ENCODE measurements around the gene SIL1.

Gene SIL1

DNA sequence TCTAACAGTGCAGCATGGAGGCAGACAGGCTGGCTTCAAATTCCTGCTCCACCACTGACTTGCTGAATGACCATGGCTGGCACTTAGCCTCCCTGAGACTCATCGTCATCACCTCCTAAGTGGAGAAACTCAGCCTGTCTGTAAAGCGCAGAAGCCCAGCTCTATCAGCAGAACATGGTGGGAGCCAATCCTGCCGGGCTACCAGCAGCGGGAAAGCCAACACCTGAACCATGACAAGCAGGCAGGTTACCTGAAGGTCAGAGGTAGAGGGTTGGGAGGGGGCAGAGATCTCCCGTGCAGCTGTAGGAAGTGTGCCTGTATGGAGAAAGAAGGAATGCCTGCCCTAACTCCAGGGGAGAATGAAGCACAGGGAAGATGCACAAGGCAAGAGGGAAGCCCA is 250.4 kb downstream of the SIL1 start:
- Histone ChIP-seq H3K4me1 (ENCODE audit: control insufficient read depth in 1 of 2, insufficient read depth in 1 of 2, low read depth in 1 of 2, low read length in 1 of 2) (no peaks in the 10 kb centered on the region), H3K36me3 (peaks cover 45% of the 10 kb centered on the region), H3K9me3 (no peaks in the 10 kb centered on the region), H3K27ac (no peak overlapping the region), H3K27me3 (no peaks in the 10 kb centered on the region), H3K4me3 (ENCODE audit: low read depth in 1 of 2, low read length in 1 of 2) (no peak overlapping the region)
- TF ChIP-seq, protein P1, sequence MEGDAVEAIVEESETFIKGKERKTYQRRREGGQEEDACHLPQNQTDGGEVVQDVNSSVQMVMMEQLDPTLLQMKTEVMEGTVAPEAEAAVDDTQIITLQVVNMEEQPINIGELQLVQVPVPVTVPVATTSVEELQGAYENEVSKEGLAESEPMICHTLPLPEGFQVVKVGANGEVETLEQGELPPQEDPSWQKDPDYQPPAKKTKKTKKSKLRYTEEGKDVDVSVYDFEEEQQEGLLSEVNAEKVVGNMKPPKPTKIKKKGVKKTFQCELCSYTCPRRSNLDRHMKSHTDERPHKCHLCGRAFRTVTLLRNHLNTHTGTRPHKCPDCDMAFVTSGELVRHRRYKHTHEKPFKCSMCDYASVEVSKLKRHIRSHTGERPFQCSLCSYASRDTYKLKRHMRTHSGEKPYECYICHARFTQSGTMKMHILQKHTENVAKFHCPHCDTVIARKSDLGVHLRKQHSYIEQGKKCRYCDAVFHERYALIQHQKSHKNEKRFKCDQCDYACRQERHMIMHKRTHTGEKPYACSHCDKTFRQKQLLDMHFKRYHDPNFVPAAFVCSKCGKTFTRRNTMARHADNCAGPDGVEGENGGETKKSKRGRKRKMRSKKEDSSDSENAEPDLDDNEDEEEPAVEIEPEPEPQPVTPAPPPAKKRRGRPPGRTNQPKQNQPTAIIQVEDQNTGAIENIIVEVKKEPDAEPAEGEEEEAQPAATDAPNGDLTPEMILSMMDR (IDR thresholded peaks at IDR 0.05), result no peak

DNA sequence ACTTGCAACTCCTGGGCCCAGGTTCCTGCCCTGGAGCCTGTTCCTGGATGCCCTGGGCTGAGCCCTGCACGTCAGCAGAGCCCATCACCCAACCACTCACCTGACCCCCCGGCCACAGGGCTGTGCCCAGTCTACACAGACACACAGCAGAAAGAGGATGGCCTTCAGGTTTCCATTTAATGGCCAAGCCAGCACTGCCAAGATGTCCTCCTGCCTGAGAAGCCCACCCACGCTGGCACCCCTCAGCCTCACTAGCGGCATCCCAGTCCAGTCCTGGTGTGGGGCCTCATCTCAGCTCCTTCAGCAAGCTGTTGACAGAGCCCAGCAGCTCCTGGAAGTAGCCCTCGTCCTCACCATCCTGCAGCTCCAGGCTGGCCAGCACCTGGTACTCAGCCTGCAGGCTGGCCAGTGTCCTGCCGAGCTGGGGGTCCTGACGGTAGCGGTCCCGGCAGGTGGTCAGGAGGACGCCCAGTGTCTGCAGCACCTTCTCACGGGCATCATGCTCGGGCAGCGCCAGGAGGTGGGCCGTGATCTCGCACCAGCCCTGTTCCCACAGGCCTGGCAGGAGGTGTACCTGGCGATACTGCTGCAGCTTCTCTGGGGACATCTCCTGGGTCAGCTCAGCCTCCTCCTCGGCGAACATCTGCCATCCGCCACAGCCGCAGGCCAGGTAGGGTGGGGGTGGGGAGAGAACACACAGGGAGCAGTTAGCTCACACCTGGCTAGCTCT is 251.2 kb downstream of the SIL1 start:
- Histone ChIP-seq H3K4me3 (ENCODE audit: low read depth in 1 of 2, low read length in 1 of 2) (no peak overlapping the region), H3K27ac (no peak overlapping the region), H3K9me3 (no peaks in the 10 kb centered on the region), H3K4me1 (ENCODE audit: control insufficient read depth in 1 of 2, insufficient read depth in 1 of 2, low read depth in 1 of 2, low read length in 1 of 2) (no peaks in the 10 kb centered on the region), H3K36me3 (peaks cover 45% of the 10 kb centered on the region), H3K27me3 (no peaks in the 10 kb centered on the region)
- TF ChIP-seq, protein P1 (IDR thresholded peaks at IDR 0.05), result no peak

DNA sequence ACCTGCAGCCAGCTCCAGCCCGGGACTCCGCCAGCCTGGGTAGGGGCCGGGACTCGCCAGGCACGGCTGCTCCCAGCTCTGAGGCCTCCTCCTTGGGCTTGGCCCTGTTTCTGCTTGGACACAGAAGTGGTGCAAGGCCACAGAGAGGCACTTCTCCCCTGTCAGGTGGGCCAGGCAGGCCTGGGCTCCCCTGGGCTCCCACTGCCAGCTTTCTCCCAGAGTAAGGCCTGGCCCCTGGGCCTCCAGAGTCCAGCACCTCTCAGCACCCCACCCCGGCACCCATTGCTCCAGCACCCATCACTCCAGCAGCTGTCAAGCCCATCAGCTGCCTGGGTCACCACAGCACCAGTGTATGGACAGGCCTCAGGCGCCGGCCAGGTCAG is 251.9 kb downstream of the SIL1 start:
- no peaks in the 10 kb centered on the region for H3K27me3 ChIP-seq
- H3K4me3 ChIP-seq (ENCODE audit: low read depth in 1 of 2, low read length in 1 of 2), result no peak overlapping the region
- TF ChIP-seq, protein P1 (IDR thresholded peaks at IDR 0.05), result no peak
- no peaks in the 10 kb centered on the region for H3K4me1 ChIP-seq (ENCODE audit: control insufficient read depth in 1 of 2, insufficient read depth in 1 of 2, low read depth in 1 of 2, low read length in 1 of 2)
- H3K36me3 ChIP-seq, result peaks cover 45% of the 10 kb centered on the region
- H3K27ac ChIP-seq, result no peak overlapping the region
- H3K9me3 ChIP-seq, result no peaks in the 10 kb centered on the region

DNA sequence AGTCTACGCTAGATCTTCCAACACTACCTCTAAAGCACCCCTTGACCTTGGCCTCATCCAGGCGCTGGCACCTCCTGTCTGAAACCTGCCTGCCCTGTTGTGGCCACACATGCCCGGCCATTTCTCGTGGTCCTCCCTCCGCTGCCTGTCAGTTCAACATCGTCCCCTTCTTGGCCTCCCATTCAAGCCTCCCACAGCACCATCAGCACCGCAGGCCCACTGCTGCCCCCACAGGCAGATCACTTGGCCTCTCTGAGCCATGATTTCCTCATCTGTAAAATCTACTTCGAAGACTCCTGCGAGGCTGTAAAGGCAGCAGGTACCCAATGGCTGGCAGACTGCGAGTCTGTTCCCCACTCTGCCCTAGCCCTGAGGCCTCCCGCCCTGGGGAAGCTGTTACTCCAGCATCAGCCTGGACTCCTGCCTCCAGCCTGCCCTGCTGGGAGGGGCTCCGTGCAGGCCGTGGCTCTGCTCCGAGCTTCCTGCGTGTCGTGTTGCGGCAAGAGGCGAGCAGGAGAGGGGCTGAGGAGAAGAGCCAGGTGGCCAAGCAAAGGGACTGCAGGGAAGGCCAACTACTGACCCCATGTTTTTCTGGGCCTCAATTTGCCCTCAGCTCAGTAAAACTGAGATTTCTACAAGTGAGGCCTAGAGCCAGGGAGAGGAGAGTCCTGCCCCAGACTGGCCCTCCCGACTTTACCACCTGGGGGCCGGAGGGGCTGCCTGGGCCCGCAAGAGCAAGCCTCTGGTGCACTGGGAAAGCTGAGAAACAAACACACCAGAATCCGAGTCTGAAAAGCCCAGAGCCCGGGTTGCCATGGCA is 252.5 kb downstream of the SIL1 start:
- H3K36me3 ChIP-seq, result peaks cover 45% of the 10 kb centered on the region
- no peaks in the 10 kb centered on the region for H3K9me3 ChIP-seq
- TF ChIP-seq, protein P1 (IDR thresholded peaks at IDR 0.05), result no peak
- H3K27me3 ChIP-seq, result no peaks in the 10 kb centered on the region
- H3K4me3 ChIP-seq (ENCODE audit: low read depth in 1 of 2, low read length in 1 of 2), result no peak overlapping the region
- H3K27ac ChIP-seq, result no peak overlapping the region
- no peaks in the 10 kb centered on the region for H3K4me1 ChIP-seq (ENCODE audit: control insufficient read depth in 1 of 2, insufficient read depth in 1 of 2, low read depth in 1 of 2, low read length in 1 of 2)

DNA sequence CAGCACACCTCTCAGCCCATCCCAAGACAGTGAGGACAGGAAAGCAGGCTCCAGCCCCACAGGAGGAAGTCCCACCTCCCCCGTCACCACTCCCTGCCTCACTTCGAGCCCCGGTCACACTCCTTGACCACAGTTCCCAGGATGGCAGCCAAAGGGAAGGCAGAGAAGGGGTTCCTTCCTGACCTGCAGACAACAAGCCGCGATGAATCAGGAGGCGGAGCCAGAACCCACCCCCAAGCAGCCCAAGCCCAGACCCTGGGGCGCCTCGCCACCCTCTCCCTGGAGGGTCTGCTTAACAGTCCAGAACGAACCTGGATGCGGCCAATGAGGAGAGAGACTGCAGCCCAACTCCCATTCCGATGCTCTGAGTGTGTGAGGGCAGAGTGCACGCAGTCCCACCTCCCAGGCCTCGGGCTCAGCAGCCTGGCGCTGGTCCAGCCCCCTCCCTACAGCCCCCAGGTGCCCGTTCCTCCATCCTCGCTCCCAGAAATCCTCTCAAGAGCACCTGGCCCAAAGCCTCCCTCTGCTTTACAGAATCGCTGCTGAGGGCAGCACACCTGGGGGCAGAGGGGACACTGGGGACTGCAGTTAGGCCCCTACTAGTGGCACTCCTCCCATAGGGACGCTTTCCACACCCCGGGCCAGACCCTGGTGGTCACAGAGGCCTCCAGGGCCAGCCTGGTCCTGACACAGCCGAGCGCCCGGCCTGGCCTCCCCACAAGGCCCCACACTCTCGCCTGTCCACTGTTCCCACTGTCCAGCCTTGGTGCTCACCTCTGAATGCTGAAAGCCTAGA is 253.4 kb downstream of the SIL1 start:
- Histone ChIP-seq H3K27me3 (no peaks in the 10 kb centered on the region), H3K4me3 (ENCODE audit: low read depth in 1 of 2, low read length in 1 of 2) (no peak overlapping the region), H3K27ac (no peak overlapping the region), H3K9me3 (no peaks in the 10 kb centered on the region), H3K4me1 (ENCODE audit: control insufficient read depth in 1 of 2, insufficient read depth in 1 of 2, low read depth in 1 of 2, low read length in 1 of 2) (no peaks in the 10 kb centered on the region), H3K36me3 (peaks cover 41% of the 10 kb centered on the region)
- TF ChIP-seq, protein P1 (IDR thresholded peaks at IDR 0.05), result no peak

All from neutrophil (primary cell).